Duodenal mucosa (tissue), 2 donors: Measurements from ENCODE around the gene ALOX12.
"Not testable (repeated sequence)": the region's sequence is repeated elsewhere in the genome, so short reads cannot be mapped to it uniquely, and the experiment has no call there.

Experiments
- H3K27ac ChIP-seq: one replicate; pipeline ENCODE4 v1.7.0; 2013; ENCODE audit warnings: low read depth, low read length
- H3K27me3 ChIP-seq, 2 donors: one replicate each; pipeline ENCODE4 v1.7.0; 2013; ENCODE audit warnings: low read length in 2 of 2, control low read depth in 1 of 2; ENCODE audit not compliant: insufficient read depth in 2 of 2, control insufficient read depth in 1 of 2
- H3K36me3 ChIP-seq, 2 donors: one replicate each; pipeline ENCODE4 v1.7.0; 2013; ENCODE audit warnings: low read length in 2 of 2, control low read depth in 1 of 2; ENCODE audit not compliant: insufficient read depth in 2 of 2, control insufficient read depth in 1 of 2
- H3K4me1 ChIP-seq, 2 donors: one replicate each; pipeline ENCODE4 v1.7.0; 2013; ENCODE audit warnings: low read length in 2 of 2, control low read depth in 1 of 2; ENCODE audit not compliant: insufficient read depth in 2 of 2, control insufficient read depth in 1 of 2
- H3K4me3 ChIP-seq, 2 donors: one replicate each; pipeline ENCODE4 v1.7.0; 2013; ENCODE audit warnings: low read length in 2 of 2, low read depth in 1 of 2
- H3K9ac ChIP-seq, 2 donors: one replicate each; pipeline ENCODE4 v1.7.0; 2013; ENCODE audit warnings: low read length in 2 of 2, low read depth in 1 of 2
- H3K9me3 ChIP-seq, 2 donors: one replicate each; pipeline ENCODE4 v1.7.0; 2013; ENCODE audit warnings: low read length in 2 of 2, control low read depth in 1 of 2; ENCODE audit not compliant: control insufficient read depth in 1 of 2

ALOX12 gene

GRCh38 chr17:6981426-6981825 is 14.4 kb upstream of the ALOX12 start:
- H3K9ac ChIP-seq, result no peak overlapping the region
- H3K4me3 ChIP-seq, result no peak overlapping the region
- no peaks in the 10 kb centered on the region for H3K4me1 ChIP-seq
- no peak overlapping the region for H3K27ac ChIP-seq
- H3K9me3 ChIP-seq, result no peaks in the 10 kb centered on the region
- no peaks in the 10 kb centered on the region for H3K27me3 ChIP-seq
- no peaks in the 10 kb centered on the region for H3K36me3 ChIP-seq

GRCh38 chr17:6985266-6985665 is 10.6 kb upstream of the ALOX12 start:
- no peaks in the 10 kb centered on the region for H3K4me1 ChIP-seq
- H3K9me3 ChIP-seq, result no peaks in the 10 kb centered on the region
- no peak overlapping the region for H3K9ac ChIP-seq
- H3K27me3 ChIP-seq, result no peaks in the 10 kb centered on the region
- no peak overlapping the region for H3K4me3 ChIP-seq
- no peaks in the 10 kb centered on the region for H3K36me3 ChIP-seq
- H3K27ac ChIP-seq, result no peak overlapping the region

DNA sequence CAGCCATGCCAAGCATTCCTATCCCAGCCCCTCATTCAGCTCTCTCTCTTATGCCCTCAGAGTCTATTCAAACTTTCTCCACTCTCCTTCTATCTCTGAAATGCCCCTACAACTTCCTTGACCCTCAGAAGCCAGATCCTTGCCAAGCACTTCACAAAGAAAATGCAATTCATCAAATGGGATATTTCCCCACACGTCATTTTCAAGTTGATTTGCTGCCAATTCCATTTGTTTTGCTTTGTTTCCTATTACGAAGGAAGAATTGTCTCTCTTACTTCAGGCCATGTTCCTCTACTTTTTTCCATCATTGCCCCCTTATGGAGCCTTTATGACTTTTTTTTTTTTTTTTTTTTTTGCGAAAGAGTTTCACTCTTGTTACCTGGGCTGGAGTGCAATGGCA is 9.2 kb upstream of the ALOX12 start:
- no peaks in the 10 kb centered on the region for H3K4me1 ChIP-seq
- H3K36me3 ChIP-seq, result no peaks in the 10 kb centered on the region
- no peak overlapping the region for H3K4me3 ChIP-seq
- no peak overlapping the region for H3K9ac ChIP-seq
- no peak overlapping the region for H3K27ac ChIP-seq
- no peaks in the 10 kb centered on the region for H3K27me3 ChIP-seq
- no peaks in the 10 kb centered on the region for H3K9me3 ChIP-seq

DNA sequence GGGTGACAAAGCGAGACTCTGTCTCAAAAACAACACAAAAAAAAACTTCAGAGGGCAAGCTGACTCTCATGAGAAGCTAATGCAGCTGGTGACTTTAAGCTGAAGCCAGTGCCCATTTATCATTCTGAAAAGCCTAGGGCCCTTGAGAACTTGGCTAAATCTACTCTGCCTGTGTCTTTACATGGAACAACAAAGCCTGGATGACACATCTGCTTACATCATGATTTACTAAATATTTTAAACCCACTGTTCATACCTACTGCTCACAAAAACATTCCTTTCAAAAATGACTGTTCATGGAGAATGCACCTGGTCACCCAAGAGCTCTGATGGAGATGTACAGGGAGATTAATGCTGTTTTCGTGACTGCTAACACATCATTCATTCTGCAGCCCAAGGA is 6.1 kb upstream of the ALOX12 start:
- H3K9me3 ChIP-seq, result no peaks in the 10 kb centered on the region
- H3K27ac ChIP-seq, result no peak overlapping the region
- no peaks in the 10 kb centered on the region for H3K36me3 ChIP-seq
- no peaks in the 10 kb centered on the region for H3K4me1 ChIP-seq
- H3K27me3 ChIP-seq, result no peaks in the 10 kb centered on the region
- H3K4me3 ChIP-seq, result no peak overlapping the region
- H3K9ac ChIP-seq, result no peak overlapping the region

DNA sequence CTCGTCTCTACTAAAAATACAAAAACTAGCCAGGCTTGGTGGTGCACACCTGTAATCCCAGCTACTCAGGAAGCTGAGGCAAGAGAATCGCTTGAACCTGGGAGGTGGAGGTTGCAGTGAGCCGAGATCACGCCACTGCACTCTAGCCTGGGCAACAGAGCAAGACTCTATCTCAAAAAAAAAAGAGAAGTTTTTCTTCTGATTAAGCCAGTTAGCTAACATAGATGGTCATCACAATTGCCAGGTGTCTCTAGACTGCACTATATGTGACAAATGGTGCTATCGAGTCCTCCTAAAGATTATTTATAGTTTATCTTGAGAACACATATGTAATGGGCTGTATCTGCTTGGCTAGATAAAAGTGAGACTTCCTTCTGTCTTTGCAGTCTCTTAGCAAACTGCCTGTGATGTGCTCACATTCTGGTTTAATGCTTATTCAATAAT is 2.2 kb upstream of the ALOX12 start:
- H3K9ac ChIP-seq, H3K9me3 ChIP-seq, H3K27me3 ChIP-seq, H3K36me3 ChIP-seq, H3K4me1 ChIP-seq, H3K4me3 ChIP-seq, H3K27ac ChIP-seq: not testable (repeated sequence)

GRCh38 chr17:6994118-6994598 is 1.7 kb upstream of the ALOX12 start:
- peaks cover 4 to 13% of the 10 kb centered on the region in 2 donors for H3K36me3 ChIP-seq
- H3K9me3 ChIP-seq, result no peaks in the 10 kb centered on the region
- no peak overlapping the region for H3K4me3 ChIP-seq
- H3K4me1 ChIP-seq, result no peaks in the 10 kb centered on the region
- no peak overlapping the region for H3K27ac ChIP-seq
- H3K27me3 ChIP-seq, result no peaks in the 10 kb centered on the region
- no peak overlapping the region for H3K9ac ChIP-seq

DNA sequence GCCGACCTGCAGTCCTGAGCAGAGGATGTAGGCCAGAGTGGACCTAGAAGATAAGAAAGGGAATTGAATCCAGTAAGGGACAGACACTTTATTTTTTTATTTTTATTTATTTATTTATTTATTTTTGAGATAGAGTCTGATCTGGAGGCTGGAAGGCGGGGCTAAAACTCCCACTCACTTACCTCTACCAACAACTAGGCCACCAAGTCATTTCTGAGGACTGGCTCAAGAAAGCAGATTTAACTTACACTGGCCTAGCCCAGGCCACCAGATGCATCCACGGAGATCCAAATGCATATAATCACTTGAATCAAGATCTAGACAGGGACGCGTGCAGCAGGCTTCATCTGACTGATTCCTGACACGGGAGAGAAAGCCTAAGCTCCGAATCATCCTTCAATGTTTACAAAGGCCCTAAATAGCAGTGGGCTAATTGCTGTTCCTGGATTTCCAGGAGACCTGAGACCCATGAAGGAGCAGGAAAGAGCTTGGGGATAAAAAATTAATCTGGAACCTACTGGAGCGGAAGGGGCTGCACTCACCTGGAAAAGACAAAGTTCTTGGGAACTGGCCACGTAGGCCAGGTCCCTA is 1.1 kb upstream of the ALOX12 start:
- H3K9me3 ChIP-seq, result no peaks in the 10 kb centered on the region
- no peak overlapping the region for H3K9ac ChIP-seq
- H3K27me3 ChIP-seq, result no peaks in the 10 kb centered on the region
- no peaks in the 10 kb centered on the region for H3K4me1 ChIP-seq
- H3K36me3 ChIP-seq, result peaks cover 7 to 19% of the 10 kb centered on the region in 2 donors
- H3K4me3 ChIP-seq, result no peak overlapping the region
- no peak overlapping the region for H3K27ac ChIP-seq

DNA sequence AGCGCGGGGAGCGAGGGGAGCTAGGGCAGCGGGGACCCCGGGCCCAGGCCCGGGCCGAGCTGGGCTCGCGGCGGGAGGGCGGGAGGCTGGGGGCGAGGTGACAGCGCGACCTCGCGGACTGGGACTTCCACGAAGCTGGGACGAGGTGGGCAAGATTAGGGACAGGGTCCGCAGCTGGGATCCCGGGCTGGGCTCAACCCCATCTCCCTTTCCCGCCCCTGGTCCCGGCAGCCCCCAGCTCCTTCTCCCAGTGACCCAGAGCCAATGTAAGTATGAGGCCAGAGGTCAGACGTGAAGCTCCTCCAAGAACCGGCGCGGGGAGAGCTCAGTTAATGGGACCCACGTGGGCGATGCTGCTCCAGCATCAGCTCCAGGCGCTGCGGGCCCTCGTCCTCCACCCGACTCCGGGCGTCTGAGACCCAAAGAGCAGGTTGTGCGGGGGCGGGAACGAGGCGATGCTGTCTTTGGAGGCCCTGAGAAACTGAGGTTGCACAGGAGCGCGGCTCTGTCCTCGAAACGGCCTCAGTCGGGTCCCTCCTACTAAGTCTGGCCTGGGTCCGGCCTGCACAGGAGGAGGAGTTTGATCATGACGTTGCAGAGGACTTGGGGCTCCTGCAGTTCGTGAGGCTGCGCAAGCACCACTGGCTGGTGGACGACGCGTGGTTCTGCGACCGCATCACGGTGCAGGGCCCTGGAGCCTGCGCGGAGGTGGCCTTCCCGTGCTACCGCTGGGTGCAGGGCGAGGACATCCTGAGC is 585 bp downstream of the ALOX12 start:
- Histone ChIP-seq H3K4me1 (no peaks in the 10 kb centered on the region), H3K9me3 (no peaks in the 10 kb centered on the region), H3K27ac (no peak overlapping the region), H3K4me3 (no peak overlapping the region), H3K9ac (no peak overlapping the region), H3K27me3 (no peaks in the 10 kb centered on the region), H3K36me3 (peaks cover 10 to 35% of the 10 kb centered on the region in 2 donors)

- H3K4me1 ChIP-seq, result no peaks in the 10 kb centered on the region
- no peaks in the 10 kb centered on the region for H3K27me3 ChIP-seq
- no peak overlapping the region for H3K27ac ChIP-seq
- no peak overlapping the region for H3K4me3 ChIP-seq
- H3K36me3 ChIP-seq, result peaks cover 16 to 42% of the 10 kb centered on the region in 2 donors
- H3K9me3 ChIP-seq, result no peaks in the 10 kb centered on the region
- no peak overlapping the region for H3K9ac ChIP-seq
Observed at GRCh38 chr17:6997171-6997570, 1.3 kb downstream of the ALOX12 start.

GRCh38 chr17:6998855-6999508 is 3.1 kb downstream of the ALOX12 start:
- H3K36me3 ChIP-seq, result peaks cover 25 to 52% of the 10 kb centered on the region in 2 donors
- H3K27ac ChIP-seq, result no peak overlapping the region
- no peaks in the 10 kb centered on the region for H3K4me1 ChIP-seq

More at GRCh38 chr17:6998855-6999508, 3.1 kb downstream of the ALOX12 start:
- Histone ChIP-seq H3K9me3 (no peaks in the 10 kb centered on the region), H3K9ac (no peak overlapping the region), H3K27me3 (no peaks in the 10 kb centered on the region), H3K4me3 (no peak overlapping the region)
